Liver (tissue), 3 donors: ENCODE results near the gene MTG1.

Experiments used
- GABPA ChIP-seq, 2 donors: IDR thresholded peaks in 1 of 2; conservative IDR thresholded peaks in 1 of 2; 2 replicates each; pipeline ENCODE4 v1.6.1; 2016; ENCODE audit warnings: antibody characterized with exemption in 2 of 2, mild to moderate bottlenecking in 1 of 2, moderate library complexity in 1 of 2
- JUND ChIP-seq, 2 donors: IDR thresholded peaks; 2 replicates each; pipeline ENCODE4 v1.6.1; 2016; ENCODE audit warnings: antibody characterized with exemption in 2 of 2
- TAF1 ChIP-seq: conservative IDR thresholded peaks from 2 replicates; pipeline ENCODE4 v1.6.1; 2016; ENCODE audit warnings: antibody characterized with exemption, mild to moderate bottlenecking
- YY1 ChIP-seq: IDR thresholded peaks from 2 replicates; pipeline ENCODE4 v1.6.1; 2016; ENCODE audit warnings: antibody characterized with exemption, mild to moderate bottlenecking
- TF ChIP-seq, protein P1 (sequence below): IDR thresholded peaks from 2 replicates; pipeline ENCODE4 v1.6.1; 2016; ENCODE audit warnings: antibody characterized with exemption
- TF ChIP-seq, protein P2 (sequence below): IDR thresholded peaks from 2 replicates; pipeline ENCODE4 v1.6.1; 2016; ENCODE audit warnings: antibody characterized with exemption
- TF ChIP-seq, protein P3 (sequence below): fragments of 150-350 bp; IDR thresholded peaks from 2 replicates; pipeline ENCODE4 v1.5.1; 2017; ENCODE audit warnings: improper control_type of control experiment, low read depth, low read length; ENCODE audit not compliant: missing input control
- TF ChIP-seq, protein P4 (sequence below): IDR thresholded peaks from 2 replicates; pipeline ENCODE4 v1.6.1; 2016; ENCODE audit warnings: antibody characterized with exemption, mild to moderate bottlenecking
- donor health status: healthy.
- donor health status: healthy.

DNA sequence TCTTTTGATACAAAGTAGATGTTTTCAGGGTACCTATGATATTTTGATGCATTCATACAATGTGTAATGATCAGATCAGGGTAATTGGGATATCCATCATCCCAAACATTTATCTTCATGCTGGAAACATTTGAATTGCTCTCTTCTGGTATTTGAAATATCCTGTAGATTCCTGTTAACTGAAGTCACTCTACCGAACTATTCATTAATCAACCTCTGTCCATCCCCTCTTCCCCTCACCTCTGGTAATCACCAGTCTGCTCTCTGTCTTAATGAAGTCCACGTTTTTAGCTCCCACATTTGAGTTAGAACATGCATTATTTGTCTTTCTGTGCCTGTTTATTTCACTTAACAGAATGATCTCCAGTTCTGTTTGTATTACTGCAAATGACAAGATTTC is 11.3 kb downstream of the MTG1 start:
- TF ChIP-seq TAF1 = no peak
- TF ChIP-seq, protein P1, sequence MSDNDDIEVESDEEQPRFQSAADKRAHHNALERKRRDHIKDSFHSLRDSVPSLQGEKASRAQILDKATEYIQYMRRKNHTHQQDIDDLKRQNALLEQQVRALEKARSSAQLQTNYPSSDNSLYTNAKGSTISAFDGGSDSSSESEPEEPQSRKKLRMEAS = no peak
- TF ChIP-seq, protein P2, sequence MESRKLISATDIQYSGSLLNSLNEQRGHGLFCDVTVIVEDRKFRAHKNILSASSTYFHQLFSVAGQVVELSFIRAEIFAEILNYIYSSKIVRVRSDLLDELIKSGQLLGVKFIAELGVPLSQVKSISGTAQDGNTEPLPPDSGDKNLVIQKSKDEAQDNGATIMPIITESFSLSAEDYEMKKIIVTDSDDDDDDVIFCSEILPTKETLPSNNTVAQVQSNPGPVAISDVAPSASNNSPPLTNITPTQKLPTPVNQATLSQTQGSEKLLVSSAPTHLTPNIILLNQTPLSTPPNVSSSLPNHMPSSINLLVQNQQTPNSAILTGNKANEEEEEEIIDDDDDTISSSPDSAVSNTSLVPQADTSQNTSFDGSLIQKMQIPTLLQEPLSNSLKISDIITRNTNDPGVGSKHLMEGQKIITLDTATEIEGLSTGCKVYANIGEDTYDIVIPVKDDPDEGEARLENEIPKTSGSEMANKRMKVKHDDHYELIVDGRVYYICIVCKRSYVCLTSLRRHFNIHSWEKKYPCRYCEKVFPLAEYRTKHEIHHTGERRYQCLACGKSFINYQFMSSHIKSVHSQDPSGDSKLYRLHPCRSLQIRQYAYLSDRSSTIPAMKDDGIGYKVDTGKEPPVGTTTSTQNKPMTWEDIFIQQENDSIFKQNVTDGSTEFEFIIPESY = no peak
- TF ChIP-seq, protein P3, sequence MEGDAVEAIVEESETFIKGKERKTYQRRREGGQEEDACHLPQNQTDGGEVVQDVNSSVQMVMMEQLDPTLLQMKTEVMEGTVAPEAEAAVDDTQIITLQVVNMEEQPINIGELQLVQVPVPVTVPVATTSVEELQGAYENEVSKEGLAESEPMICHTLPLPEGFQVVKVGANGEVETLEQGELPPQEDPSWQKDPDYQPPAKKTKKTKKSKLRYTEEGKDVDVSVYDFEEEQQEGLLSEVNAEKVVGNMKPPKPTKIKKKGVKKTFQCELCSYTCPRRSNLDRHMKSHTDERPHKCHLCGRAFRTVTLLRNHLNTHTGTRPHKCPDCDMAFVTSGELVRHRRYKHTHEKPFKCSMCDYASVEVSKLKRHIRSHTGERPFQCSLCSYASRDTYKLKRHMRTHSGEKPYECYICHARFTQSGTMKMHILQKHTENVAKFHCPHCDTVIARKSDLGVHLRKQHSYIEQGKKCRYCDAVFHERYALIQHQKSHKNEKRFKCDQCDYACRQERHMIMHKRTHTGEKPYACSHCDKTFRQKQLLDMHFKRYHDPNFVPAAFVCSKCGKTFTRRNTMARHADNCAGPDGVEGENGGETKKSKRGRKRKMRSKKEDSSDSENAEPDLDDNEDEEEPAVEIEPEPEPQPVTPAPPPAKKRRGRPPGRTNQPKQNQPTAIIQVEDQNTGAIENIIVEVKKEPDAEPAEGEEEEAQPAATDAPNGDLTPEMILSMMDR = no peak
- TF ChIP-seq JUND (IDR thresholded peaks at IDR 0.05) = no peak
- TF ChIP-seq YY1 = no peak
- TF ChIP-seq GABPA (IDR thresholded peaks at IDR 0.05 in 1 of 2, conservative IDR thresholded peaks at IDR 0.05 in 1 of 2) = no peak
- TF ChIP-seq, protein P4, sequence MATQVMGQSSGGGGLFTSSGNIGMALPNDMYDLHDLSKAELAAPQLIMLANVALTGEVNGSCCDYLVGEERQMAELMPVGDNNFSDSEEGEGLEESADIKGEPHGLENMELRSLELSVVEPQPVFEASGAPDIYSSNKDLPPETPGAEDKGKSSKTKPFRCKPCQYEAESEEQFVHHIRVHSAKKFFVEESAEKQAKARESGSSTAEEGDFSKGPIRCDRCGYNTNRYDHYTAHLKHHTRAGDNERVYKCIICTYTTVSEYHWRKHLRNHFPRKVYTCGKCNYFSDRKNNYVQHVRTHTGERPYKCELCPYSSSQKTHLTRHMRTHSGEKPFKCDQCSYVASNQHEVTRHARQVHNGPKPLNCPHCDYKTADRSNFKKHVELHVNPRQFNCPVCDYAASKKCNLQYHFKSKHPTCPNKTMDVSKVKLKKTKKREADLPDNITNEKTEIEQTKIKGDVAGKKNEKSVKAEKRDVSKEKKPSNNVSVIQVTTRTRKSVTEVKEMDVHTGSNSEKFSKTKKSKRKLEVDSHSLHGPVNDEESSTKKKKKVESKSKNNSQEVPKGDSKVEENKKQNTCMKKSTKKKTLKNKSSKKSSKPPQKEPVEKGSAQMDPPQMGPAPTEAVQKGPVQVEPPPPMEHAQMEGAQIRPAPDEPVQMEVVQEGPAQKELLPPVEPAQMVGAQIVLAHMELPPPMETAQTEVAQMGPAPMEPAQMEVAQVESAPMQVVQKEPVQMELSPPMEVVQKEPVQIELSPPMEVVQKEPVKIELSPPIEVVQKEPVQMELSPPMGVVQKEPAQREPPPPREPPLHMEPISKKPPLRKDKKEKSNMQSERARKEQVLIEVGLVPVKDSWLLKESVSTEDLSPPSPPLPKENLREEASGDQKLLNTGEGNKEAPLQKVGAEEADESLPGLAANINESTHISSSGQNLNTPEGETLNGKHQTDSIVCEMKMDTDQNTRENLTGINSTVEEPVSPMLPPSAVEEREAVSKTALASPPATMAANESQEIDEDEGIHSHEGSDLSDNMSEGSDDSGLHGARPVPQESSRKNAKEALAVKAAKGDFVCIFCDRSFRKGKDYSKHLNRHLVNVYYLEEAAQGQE = no peak
